BLaER1 treated with 17β-estradiol and CSF1 and Interleukin-3, amounts not matched to agents 10 nM and 100 nM (cell line): ENCODE measurements around the gene ANKS1B.

ENCODE experiments used
- H3K27ac ChIP-seq, 11 experiments: shearing (Covaris generic); formaldehyde crosslinking; 2 replicates each; pipeline ENCODE4 v1.8.1; 2022
- H3K27me3 ChIP-seq, 11 experiments: shearing (Covaris generic); formaldehyde crosslinking; 2 replicates each; pipeline ENCODE4 v1.8.1; 2022
- H3K36me3 ChIP-seq, 11 experiments: shearing (Covaris generic); formaldehyde crosslinking; 2 replicates each; pipeline ENCODE4 v1.8.1; 2022
- H3K4me1 ChIP-seq, 10 experiments: shearing (Covaris generic); formaldehyde crosslinking; 2 replicates each; pipeline ENCODE4 v1.8.1; 2022
- H3K4me2 ChIP-seq, 11 experiments: shearing (Covaris generic); formaldehyde crosslinking; 2 replicates each; pipeline ENCODE4 v1.8.1; 2022
- H3K4me3 ChIP-seq, 10 experiments: shearing (Covaris generic); formaldehyde crosslinking; 2 replicates each; pipeline ENCODE4 v1.8.1; 2022
- H3K9ac ChIP-seq, 11 experiments: shearing (Covaris generic); formaldehyde crosslinking; 2 replicates each; pipeline ENCODE4 v1.8.1; 2022
- H3K9me3 ChIP-seq, 11 experiments: shearing (Covaris generic); formaldehyde crosslinking; replicated peaks in 1 of 11; 2 replicates each; pipeline ENCODE4 v1.8.1; 2022
- H4K20me1 ChIP-seq, 11 experiments: shearing (Covaris generic); formaldehyde crosslinking; 2 replicates each; pipeline ENCODE4 v1.8.1; 2022
- Cebpa-rat ChIP-seq, 11 experiments: shearing (Covaris generic); IDR thresholded peaks; 2 replicates each; pipeline ENCODE4 v1.8.1; 2022

ANKS1B gene

GRCh38 chr12:99898645-99899044 lies 86.1 kb downstream of the ANKS1B start:
- Histone ChIP-seq H3K4me2 (peak overlapping the region in 1 of 11 experiments; percentile 4; a peak in 1 of 22 replicates), H4K20me1 (peaks cover 0 to 42% (median 0%) of the 10 kb centered on the region in 11 experiments; a peak in 2 of 22 replicates), H3K4me1 (peaks cover 0 to 42% (median 7%) of the 10 kb centered on the region in 10 experiments; a peak in 11 of 20 replicates), H3K9ac (no peak overlapping the region), H3K27ac (peak overlapping the region in 1 of 11 experiments; percentile 33; a peak in 2 of 22 replicates), H3K27me3 (no peaks in the 10 kb centered on the region), H3K36me3 (peaks cover 0 to 43% (median 7%) of the 10 kb centered on the region in 11 experiments; a peak in 14 of 22 replicates), H3K9me3 (peaks cover 3 to 26% (median 9%) of the 10 kb centered on the region in 11 experiments), H3K4me3 (no peak overlapping the region)
- no peak for TF ChIP-seq Cebpa-rat (IDR thresholded peaks at IDR 0.05)

- Histone ChIP-seq H3K27ac (no peak overlapping the region), H3K4me3 (no peak overlapping the region)
Measured at GRCh38 chr12:99879439-99879838, 105.3 kb downstream of the ANKS1B start.

GRCh38 chr12:99875081-99875480 lies 109.7 kb downstream of the ANKS1B start:
- H3K4me2 ChIP-seq = 0 out of 22 replicates have a peak overlapping the region, but pooled peaks of 2 of the 11 experiments have one; percentile 16 to 24
- H3K36me3 ChIP-seq = peaks cover 0 to 73% (median 30%) of the 10 kb centered on the region in 11 experiments; a peak in 15 of 22 replicates
- peaks cover 0 to 35% (median 7%) of the 10 kb centered on the region in 10 experiments; a peak in 9 of 20 replicates for H3K4me1 ChIP-seq
- peaks cover 4 to 17% (median 12%) of the 10 kb centered on the region in 11 experiments; a peak in 18 of 22 replicates for H3K9me3 ChIP-seq
- no peak overlapping the region for H3K4me3 ChIP-seq
- peaks cover 0 to 50% (median 0%) of the 10 kb centered on the region in 11 experiments; a peak in 2 of 22 replicates for H4K20me1 ChIP-seq
- H3K9ac ChIP-seq = no peak overlapping the region
- H3K27ac ChIP-seq = no peak overlapping the region
- H3K27me3 ChIP-seq = no peaks in the 10 kb centered on the region
- TF ChIP-seq Cebpa-rat (IDR thresholded peaks at IDR 0.05) = no peak

More at GRCh38 chr12:99879439-99879838, 105.3 kb downstream of the ANKS1B start:
- H3K4me1 ChIP-seq = peaks cover 0 to 43% (median 7%) of the 10 kb centered on the region in 10 experiments; a peak in 9 of 20 replicates
- H3K9ac ChIP-seq = no peak overlapping the region
- H4K20me1 ChIP-seq = peaks cover 0 to 78% (median 0%) of the 10 kb centered on the region in 11 experiments; a peak in 2 of 22 replicates
- no peak for TF ChIP-seq Cebpa-rat (IDR thresholded peaks at IDR 0.05)
- H3K9me3 ChIP-seq = peaks cover 0 to 4% (median 0%) of the 10 kb centered on the region in 11 experiments; a peak in 2 of 22 replicates
- no peaks in the 10 kb centered on the region for H3K27me3 ChIP-seq
- peaks cover 0 to 63% (median 12%) of the 10 kb centered on the region in 11 experiments; a peak in 9 of 22 replicates for H3K36me3 ChIP-seq
- H3K4me2 ChIP-seq = peak overlapping the region in 3 of 11 experiments; percentile 30 to 65 (median 61); a peak in 5 of 22 replicates

GRCh38 chr12:99870085-99870484 lies 114.7 kb downstream of the ANKS1B start:
- H3K9ac ChIP-seq = no peak overlapping the region
- TF ChIP-seq Cebpa-rat (IDR thresholded peaks at IDR 0.05) = no peak
- no peak overlapping the region for H3K27ac ChIP-seq
- H3K4me1 ChIP-seq = peaks cover 0 to 5% (median 0%) of the 10 kb centered on the region in 10 experiments; a peak in 1 of 20 replicates
- peaks cover 0 to 46% (median 0%) of the 10 kb centered on the region in 11 experiments; a peak in 2 of 22 replicates for H4K20me1 ChIP-seq
- H3K9me3 ChIP-seq = peaks cover 7 to 20% (median 15%) of the 10 kb centered on the region in 11 experiments; a peak in 19 of 22 replicates
- no peak overlapping the region for H3K4me3 ChIP-seq
- H3K4me2 ChIP-seq = no peak overlapping the region
- H3K27me3 ChIP-seq = no peaks in the 10 kb centered on the region
- H3K36me3 ChIP-seq = peaks cover 0 to 66% (median 31%) of the 10 kb centered on the region in 11 experiments; a peak in 15 of 22 replicates

- Histone ChIP-seq H4K20me1 (peaks cover 0 to 65% (median 0%) of the 10 kb centered on the region in 11 experiments; a peak in 2 of 22 replicates), H3K9ac (no peak overlapping the region), H3K4me3 (no peak overlapping the region), H3K36me3 (peaks cover 0 to 57% (median 24%) of the 10 kb centered on the region in 11 experiments; a peak in 11 of 22 replicates), H3K27me3 (no peaks in the 10 kb centered on the region), H3K9me3 (peaks cover 0 to 34% (median 21%) of the 10 kb centered on the region in 11 experiments; a peak in 17 of 22 replicates), H3K27ac (no peak overlapping the region), H3K4me1 (0 out of 20 replicates have a peak, but pooled peaks cover 0 to 6% (median 0%) of the 10 kb centered on the region in 10 experiments), H3K4me2 (no peak overlapping the region)
- no peak for TF ChIP-seq Cebpa-rat (IDR thresholded peaks at IDR 0.05)
Measured at GRCh38 chr12:99861731-99862130, 123.0 kb downstream of the ANKS1B start.

- Histone ChIP-seq H3K27me3 (no peaks in the 10 kb centered on the region), H3K36me3 (peaks cover 0 to 60% (median 35%) of the 10 kb centered on the region in 11 experiments; a peak in 13 of 22 replicates), H3K27ac (no peak overlapping the region), H4K20me1 (peaks cover 0 to 53% (median 0%) of the 10 kb centered on the region in 11 experiments; a peak in 2 of 22 replicates), H3K9ac (no peak overlapping the region), H3K9me3 (peaks cover 8 to 60% (median 46%) of the 10 kb centered on the region in 11 experiments), H3K4me1 (0 out of 20 replicates have a peak, but pooled peaks cover 0 to 6% (median 0%) of the 10 kb centered on the region in 10 experiments), H3K4me2 (no peak overlapping the region), H3K4me3 (no peak overlapping the region)
- no peak for TF ChIP-seq Cebpa-rat (IDR thresholded peaks at IDR 0.05)
Measured at GRCh38 chr12:99859126-99859525, 125.6 kb downstream of the ANKS1B start.

GRCh38 chr12:99852666-99853065 lies 132.1 kb downstream of the ANKS1B start:
- peaks cover 18 to 58% (median 44%) of the 10 kb centered on the region in 11 experiments for H3K9me3 ChIP-seq
- TF ChIP-seq Cebpa-rat (IDR thresholded peaks at IDR 0.05) = no peak
- peaks cover 0 to 60% (median 29%) of the 10 kb centered on the region in 11 experiments; a peak in 14 of 22 replicates for H3K36me3 ChIP-seq
- H3K9ac ChIP-seq = no peak overlapping the region
- 0 out of 22 replicates have a peak overlapping the region, but pooled peaks of 1 of the 11 experiments have one; percentile 38 for H3K27ac ChIP-seq
- no peak overlapping the region for H3K4me3 ChIP-seq
- peaks cover 0 to 17% (median 6%) of the 10 kb centered on the region in 10 experiments; a peak in 9 of 20 replicates for H3K4me1 ChIP-seq
- no peaks in the 10 kb centered on the region for H3K27me3 ChIP-seq
- H3K4me2 ChIP-seq = peak overlapping the region in 5 of 11 experiments; percentile 0 to 42 (median 32); a peak in 8 of 22 replicates
- peaks cover 0 to 65% (median 0%) of the 10 kb centered on the region in 11 experiments; a peak in 4 of 22 replicates for H4K20me1 ChIP-seq

GRCh38 chr12:99847936-99848335 lies 136.8 kb downstream of the ANKS1B start:
- H3K36me3 ChIP-seq = peaks cover 0 to 69% (median 46%) of the 10 kb centered on the region in 11 experiments; a peak in 14 of 22 replicates
- peaks cover 0 to 46% (median 0%) of the 10 kb centered on the region in 11 experiments; a peak in 4 of 22 replicates for H4K20me1 ChIP-seq
- H3K9ac ChIP-seq = no peak overlapping the region

GRCh38 chr12:99834710-99835109 lies 150.0 kb downstream of the ANKS1B start:
- Histone ChIP-seq H3K4me3 (no peak overlapping the region), H3K4me1 (peaks cover 0 to 12% (median 0%) of the 10 kb centered on the region in 10 experiments; a peak in 3 of 20 replicates), H4K20me1 (peaks cover 0 to 89% (median 0%) of the 10 kb centered on the region in 11 experiments; a peak in 5 of 22 replicates), H3K27me3 (no peaks in the 10 kb centered on the region), H3K27ac (no peak overlapping the region), H3K36me3 (peaks cover 0 to 10% (median 0%) of the 10 kb centered on the region in 11 experiments; a peak in 2 of 22 replicates), H3K9ac (no peak overlapping the region), H3K9me3 (peaks cover 0 to 2% (median 0%) of the 10 kb centered on the region in 11 experiments; a peak in 4 of 22 replicates), H3K4me2 (no peak overlapping the region)
- no peak for TF ChIP-seq Cebpa-rat (IDR thresholded peaks at IDR 0.05)

More at GRCh38 chr12:99847936-99848335, 136.8 kb downstream of the ANKS1B start:
- Histone ChIP-seq H3K9me3 (peaks cover 15 to 38% (median 24%) of the 10 kb centered on the region in 11 experiments; a peak in 21 of 22 replicates), H3K4me2 (no peak overlapping the region), H3K27ac (no peak overlapping the region), H3K4me1 (peaks cover 0 to 13% (median 4%) of the 10 kb centered on the region in 10 experiments; a peak in 8 of 20 replicates), H3K4me3 (no peak overlapping the region), H3K27me3 (no peaks in the 10 kb centered on the region)
- no peak for TF ChIP-seq Cebpa-rat (IDR thresholded peaks at IDR 0.05)
